GM19099 (cell line): Measurements from ENCODE around the gene LRWD1.

Source experiments
- POLR2A ChIP-seq: IDR thresholded peaks from 3 replicates; pipeline ENCODE4 v1.6.1; 2011; ENCODE audit warnings: low read depth; ENCODE audit not compliant: insufficient read length; ENCODE audit errors: extremely low read depth

Gene LRWD1

DNA sequence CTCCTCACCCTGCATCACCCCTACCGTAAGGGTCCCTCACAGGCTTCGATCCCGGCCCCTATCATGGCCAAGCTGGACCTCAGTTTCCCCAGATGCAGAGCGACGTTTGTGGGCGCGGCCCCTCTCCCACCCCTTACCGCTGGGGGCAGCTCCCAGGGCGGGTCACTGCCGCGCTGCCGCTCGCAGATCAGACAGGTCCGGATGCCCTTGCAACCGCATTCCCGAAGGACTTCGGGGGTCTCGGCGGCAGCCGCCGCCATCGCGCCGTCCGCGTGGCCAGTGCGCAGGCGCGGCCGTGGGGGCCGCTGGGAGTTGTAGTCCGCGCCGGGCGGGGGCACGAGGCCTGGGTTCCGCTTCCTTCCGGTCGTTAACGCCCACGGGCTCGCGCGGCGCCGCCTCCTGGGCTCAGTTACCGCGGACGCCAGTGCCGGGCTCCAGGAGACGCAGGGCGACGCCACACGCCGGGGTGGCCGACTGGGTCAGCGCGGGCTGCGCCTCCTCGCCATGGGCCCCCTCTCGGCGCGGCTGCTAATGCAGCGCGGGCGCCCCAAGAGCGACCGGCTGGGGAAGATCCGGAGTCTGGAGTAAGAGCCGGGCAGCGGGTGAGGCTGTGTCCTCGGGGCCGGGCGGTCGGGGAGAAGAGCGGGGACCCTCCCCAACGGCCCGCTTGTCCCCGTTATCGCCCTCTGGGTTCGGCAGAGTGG lies at the start of gene LRWD1, which contains the start of gene ALKBH4:
Gene LRWD1, plus strand, starts transcription at position 408 of the 704 bp plus-strand sequence. Its CDS starts 97 bp downstream, at position 505.
Gene ALKBH4, minus strand, starts transcription at position 287 of the 704 bp plus-strand sequence. Its CDS starts 27 bp downstream, at position 260.
- peak; percentile 86 for TF ChIP-seq POLR2A

DNA sequence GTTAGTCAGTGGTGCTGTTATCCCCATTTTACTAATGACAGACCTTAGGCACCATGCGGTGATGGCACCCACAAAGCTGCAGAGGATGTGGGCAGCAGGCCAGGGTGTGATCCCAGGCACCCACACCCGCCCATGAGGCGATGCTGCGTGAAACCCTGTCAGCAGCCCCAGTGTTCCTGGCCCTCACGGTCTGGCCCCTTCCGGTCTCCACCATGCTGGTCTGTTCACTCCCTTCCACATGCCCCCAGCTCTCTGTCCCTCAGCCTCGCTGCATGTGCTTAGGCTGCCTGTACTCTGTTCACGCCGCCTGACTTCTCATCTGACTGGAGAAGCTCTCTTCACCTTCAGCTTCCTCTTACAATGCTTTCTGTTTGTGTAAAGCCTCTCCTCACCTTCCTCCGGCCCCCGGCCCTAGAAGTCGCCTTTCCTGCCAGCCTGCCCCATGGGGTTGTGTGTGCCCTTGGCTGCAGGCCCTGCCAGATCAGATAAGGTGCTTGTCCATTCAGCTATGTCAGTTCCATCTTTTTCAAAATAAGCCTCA lies 49.0 kb upstream of the LRWD1 start:
- peak; percentile 41 for TF ChIP-seq POLR2A

DNA sequence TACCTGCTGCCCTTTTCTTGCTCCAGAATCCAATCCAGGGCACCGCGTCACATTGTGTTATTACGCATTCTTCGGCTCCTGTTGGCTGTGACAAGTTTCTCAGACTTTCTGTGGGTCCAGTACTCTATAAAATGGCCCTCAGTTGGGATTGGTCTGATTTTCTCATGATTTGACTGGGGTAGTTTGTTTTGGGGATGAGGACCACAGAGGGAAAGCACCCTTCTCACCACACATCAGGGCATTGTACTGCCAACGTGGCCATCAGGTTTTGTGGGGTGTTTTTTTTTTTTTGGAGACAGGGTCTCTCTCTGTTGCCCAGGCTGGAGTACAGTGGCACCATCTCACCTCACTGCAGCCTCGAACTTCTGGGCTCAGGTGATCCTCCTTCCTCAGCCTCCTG lies 48.4 kb upstream of the LRWD1 start:
- TF ChIP-seq POLR2A, result no peak

DNA sequence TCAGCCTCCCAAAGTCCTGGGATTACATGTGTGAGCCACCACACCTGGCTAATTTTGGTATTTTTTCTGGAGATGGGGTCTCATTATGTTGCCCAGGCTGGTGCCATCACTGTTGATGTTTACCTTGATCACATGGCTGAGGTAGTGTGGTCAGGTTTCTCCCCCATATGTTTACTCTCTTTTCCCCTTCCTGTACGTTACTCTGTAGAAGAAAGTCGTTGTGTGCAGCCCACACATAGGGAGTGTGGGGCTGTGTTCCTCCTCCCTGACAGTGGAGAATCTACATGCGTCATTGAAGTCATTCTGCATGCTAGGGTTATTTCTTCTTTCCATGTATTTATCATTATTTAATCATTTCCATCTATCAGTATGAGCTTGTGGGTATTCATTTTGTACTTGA lies 47.7 kb upstream of the LRWD1 start:
- no peak for TF ChIP-seq POLR2A

DNA sequence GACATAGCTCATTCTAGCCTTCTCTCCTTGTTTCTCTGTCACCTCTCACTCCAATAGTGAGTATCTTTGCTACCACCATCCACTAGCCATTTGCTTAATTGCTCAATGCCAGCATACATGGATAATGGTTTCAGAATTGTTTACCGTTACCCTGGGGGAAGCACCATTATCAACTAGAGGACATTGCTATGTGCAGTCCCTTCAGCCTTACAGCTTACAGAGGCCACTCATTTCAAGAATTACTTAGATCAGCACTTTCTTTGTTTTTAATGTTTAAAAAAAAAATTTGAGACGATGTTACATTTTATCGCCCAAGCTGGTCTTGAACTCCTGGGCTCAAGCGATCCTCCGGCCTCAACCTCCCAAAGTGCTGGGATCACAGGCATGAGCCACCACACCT lies 46.2 kb upstream of the LRWD1 start:
- TF ChIP-seq POLR2A, result no peak

DNA sequence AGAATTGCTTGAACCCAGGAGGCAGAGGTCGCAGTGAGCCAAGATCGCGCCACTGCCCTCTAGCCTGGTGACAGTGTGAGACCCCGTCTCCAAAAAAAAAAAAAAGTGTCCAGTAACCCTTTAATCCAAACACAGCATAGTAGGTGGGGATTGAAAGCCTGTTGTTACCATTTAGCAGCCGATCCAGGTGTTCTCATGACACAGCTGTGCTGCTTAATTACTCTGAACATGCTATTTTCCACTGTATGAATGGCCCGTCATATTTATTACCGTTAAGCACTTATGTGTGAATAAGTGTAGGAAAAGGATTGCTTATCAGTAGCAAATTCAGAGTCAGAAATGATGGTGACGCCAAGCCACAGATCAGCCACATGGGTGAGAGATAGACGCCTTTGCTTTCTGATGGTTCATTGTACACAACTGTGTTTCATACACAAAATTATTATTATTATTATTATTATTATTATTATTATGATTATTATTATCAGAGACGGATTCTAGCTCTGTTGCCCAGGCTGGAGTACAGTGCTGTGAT lies 43.0 kb upstream of the LRWD1 start:
- no peak for TF ChIP-seq POLR2A

DNA sequence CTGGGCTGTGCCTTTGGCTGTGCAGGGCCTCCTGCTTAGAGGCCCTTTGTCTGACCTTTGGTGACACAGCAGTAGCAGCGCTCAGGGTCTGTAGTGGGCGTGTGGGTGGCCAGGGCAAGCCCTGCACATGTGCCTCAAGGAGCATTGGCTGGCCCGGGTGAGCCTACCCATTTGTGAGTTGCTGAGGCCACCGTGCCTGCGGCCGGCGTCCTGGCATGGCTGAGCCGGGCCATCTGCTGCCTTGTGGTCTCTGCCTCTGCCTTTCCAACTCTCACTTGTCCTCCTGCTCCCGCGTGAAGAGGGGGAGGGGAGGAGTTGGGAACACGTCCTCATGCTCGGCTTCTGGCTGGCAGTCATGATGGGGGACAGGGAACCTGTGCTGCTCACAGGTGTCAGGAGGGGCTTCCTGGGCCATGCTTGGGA lies 40.6 kb upstream of the LRWD1 start:
- no peak for TF ChIP-seq POLR2A

DNA sequence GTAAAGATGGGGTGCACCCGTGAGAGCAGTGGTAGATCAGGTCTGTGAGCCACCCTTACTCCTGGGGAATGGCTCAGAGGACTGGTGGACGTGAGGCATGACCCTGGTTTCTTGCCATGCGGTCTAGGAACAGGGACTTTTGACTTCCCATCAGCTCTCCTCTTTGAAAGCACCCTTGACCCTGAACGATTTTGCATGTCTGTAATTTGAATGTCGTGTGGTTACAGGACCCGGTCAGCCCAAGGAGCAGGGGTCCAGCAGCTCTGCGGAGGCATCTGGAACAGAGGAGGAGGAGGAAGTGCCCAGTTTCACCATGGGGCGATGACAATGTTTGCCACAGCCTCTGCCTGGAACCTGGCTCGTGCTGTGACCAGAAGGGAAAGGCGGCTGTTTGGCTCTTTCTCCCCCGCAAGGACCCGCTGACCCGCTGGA lies 40.0 kb upstream of the LRWD1 start:
- TF ChIP-seq POLR2A, result peak; percentile 57

DNA sequence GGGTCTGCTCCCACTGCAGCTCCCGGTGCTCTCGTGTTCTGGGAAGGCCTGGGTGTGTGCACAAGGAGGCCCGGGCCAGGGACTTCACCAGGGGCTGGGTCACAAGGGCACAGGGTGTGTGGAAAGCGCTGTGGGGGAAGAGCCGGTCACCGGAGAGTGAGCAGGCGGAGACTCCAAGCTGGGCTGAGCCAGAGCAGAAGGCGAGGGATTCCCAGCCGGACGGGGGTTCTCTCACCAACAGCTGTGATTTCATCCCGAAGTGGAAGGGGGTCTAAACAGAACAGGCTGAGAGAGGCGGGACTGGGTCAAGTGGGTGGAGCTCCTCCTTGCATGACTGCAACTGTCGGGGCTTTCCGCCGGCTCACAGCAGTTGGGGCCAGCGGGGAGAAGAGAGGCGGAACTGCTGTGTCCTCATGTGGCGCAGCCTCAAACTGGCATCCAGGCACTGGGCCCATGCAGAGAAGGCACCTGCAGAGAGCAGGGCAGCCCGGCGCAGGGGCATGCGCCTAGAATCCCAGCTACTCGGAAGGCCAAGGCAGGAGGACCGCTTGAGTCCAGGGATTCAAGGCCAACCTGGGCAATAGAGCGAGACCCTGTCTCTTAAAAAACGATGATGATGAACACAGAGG lies 39.0 kb upstream of the LRWD1 start:
- peak; percentile 92 for TF ChIP-seq POLR2A

DNA sequence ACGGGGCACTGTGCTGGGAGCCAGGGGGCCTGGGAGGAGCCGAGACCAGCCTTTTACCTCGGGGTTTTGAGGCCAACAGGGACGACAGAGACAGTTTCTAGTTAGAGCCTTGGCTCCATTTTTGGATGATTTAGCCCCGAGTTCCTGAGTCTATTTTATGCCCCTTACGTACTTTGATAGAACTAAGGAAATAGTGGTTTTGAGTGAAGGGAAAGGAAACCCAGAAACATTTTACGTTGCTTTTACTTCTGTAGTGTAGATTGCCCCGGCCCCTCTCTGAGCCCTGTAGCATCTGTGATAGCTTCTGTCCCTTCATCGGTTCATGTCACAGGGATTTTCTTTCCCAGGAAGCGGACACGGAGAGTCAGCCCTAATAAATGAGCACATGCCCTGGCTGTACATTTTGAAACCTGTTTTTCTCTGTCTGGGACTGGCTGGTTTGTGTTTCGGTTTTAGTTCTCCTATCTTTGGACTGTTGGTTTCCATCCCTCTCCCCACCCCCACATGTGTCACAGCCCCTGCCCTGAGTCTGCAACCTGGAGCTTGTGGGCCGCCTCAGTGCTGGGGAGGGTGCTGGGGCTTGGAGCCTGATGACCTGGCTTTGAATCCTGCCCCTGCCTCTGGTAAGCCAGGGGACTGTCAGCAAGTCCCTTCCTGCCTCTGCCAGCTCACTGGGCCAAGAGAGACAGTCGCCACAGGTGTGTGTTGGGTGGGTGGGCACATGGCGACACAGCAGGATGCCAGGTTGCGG lies 38.3 kb upstream of the LRWD1 start:
- no peak for TF ChIP-seq POLR2A

DNA sequence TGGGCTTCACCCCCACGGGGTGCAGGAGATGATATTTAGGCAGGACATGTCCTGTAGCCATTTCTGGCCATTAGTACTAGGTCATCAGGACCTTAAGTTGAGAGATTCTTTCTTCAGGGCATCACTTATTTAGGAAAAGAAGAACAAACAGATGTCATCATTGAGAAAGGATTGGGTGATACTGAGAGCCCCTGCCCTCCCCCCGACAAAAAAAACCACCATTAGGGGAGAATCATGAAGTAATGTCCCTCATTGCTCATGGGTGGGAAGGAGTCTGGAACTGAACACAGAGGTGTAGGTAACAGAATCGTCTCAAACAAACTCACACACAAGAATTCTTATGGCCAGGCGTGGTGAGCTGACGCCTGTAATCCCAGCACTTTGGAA lies 37.8 kb upstream of the LRWD1 start:
- TF ChIP-seq POLR2A, result no peak

DNA sequence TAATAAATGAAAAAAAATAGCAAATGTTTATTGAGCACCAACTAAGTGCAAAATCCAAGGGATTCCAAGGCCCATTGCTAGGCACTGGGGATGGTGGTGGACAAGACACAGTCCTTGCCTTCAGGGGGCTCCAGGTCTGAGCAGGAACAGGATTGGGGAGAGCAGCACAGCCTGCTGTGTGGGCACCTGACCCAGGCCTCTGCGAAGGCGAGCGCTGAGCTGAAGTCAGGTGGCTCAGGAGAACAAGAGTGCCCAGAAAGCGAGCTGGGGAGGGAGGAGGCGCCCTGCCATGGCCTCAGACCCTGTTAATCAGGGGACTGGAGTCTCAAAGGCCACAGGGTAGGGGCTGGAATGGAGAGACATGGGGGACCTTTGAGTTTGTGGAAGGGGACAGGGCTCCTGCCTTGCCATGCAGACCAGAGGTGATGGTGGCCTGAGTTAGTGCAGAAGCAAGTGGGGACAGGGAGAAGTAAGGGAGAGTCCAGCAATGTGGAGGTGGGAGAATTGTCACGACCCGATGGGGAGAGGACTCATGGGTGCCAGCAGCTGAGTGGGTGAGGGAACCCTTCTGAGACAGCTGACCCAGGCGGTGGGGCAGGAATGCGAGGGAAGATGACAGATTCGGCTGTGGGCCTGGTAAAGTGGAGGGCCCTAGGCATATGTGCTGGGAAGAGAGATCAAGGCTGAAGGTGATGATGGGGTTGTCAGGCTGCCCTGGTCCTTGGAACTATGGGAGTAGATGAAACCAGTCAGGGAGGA lies 35.5 kb upstream of the LRWD1 start:
- TF ChIP-seq POLR2A, result no peak

DNA sequence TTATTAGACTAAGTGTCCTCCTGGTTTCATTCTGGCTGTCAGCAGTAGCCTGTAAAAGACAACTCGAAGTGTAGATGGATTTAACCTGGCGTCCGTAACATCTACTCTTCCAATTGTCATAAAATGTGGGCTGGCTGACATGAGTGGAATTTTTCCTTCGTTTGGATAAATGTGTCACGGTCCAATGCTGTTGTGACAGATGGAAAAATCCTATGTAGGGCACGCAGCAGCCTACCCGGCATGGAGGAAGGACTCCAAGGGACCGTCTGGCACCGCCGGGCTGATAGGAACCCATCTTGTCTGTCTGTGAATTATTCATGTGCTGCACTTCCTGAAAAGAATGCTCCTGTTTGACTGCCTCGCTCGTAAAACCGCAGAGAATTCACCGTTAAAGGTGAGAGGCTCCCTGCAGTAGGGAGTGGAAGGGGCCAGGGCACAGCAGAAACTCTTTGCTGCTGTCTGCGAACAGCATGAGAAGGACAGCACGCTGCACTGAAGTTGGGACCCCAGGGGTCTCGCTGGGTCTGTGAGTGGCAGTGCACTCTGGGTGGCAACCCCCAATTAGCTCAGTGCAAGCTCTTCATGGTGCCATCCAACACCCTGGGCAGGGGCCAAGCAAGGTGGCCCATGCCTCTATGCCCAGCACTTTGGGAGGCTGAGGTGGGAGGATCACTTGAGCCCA lies 33.0 kb upstream of the LRWD1 start:
- TF ChIP-seq POLR2A, result peak; percentile 58
